ENCODE data around the gene ANKRD11.
A peak's percentile ranks its signal among the peaks of the same experiment; 100 is the strongest.

Gene ANKRD11

GRCh38 chr16:89293276-89294143 is 196.9 kb downstream of the ANKRD11 start:
- DNase-seq = no peak

- no peak for DNase-seq
These were observed 197.8 kb downstream of the ANKRD11 start for GRCh38 chr16:89292443-89293078.

- DNase-seq = no peak
These were observed 198.6 kb downstream of the ANKRD11 start for GRCh38 chr16:89291776-89292175.

GRCh38 chr16:89291363-89291762 is 199.0 kb downstream of the ANKRD11 start:
- no peak for DNase-seq

- DNase-seq = no peak
These were observed 199.5 kb downstream of the ANKRD11 start for GRCh38 chr16:89290887-89291286.

GRCh38 chr16:89290472-89290871 is 199.9 kb downstream of the ANKRD11 start:
- DNase-seq = no peak

- DNase-seq = peak; percentile 5
These were observed 200.6 kb downstream of the ANKRD11 start for GRCh38 chr16:89289428-89290395.

GRCh38 chr16:89288966-89289365 is 201.4 kb downstream of the ANKRD11 start:
- DNase-seq = no peak

GRCh38 chr16:89288577-89288844 is 201.8 kb downstream of the ANKRD11 start:
- DNase-seq = no peak

GRCh38 chr16:89287777-89288576 is 202.4 kb downstream of the ANKRD11 start:
- no peak for DNase-seq

GRCh38 chr16:89286096-89286495 is 204.3 kb downstream of the ANKRD11 start:
- no peak for DNase-seq

- DNase-seq = no peak
These were observed 205.0 kb downstream of the ANKRD11 start for GRCh38 chr16:89285381-89285780.

- no peak for DNase-seq
These were observed 206.9 kb downstream of the ANKRD11 start for GRCh38 chr16:89283449-89283848.

GRCh38 chr16:89282523-89282922 is 207.8 kb downstream of the ANKRD11 start:
- DNase-seq = no peak

- no peak for DNase-seq
These were observed 208.5 kb downstream of the ANKRD11 start for GRCh38 chr16:89281829-89282228.

- no peak for DNase-seq
These were observed 209.2 kb downstream of the ANKRD11 start for GRCh38 chr16:89281189-89281577.

GRCh38 chr16:89280546-89281188 is 209.7 kb downstream of the ANKRD11 start:
- DNase-seq = no peak

GRCh38 chr16:89279666-89280481 is 210.5 kb downstream of the ANKRD11 start:
- DNase-seq = no peak

GRCh38 chr16:89278441-89279240 is 211.7 kb downstream of the ANKRD11 start:
- DNase-seq = no peak

GRCh38 chr16:89277641-89278341 is 212.6 kb downstream of the ANKRD11 start:
- DNase-seq = no peak

All from NCI-H774 (cell line).